Measurements from ENCODE around the gene ARFGAP3.

The ARFGAP3 gene, protein sequence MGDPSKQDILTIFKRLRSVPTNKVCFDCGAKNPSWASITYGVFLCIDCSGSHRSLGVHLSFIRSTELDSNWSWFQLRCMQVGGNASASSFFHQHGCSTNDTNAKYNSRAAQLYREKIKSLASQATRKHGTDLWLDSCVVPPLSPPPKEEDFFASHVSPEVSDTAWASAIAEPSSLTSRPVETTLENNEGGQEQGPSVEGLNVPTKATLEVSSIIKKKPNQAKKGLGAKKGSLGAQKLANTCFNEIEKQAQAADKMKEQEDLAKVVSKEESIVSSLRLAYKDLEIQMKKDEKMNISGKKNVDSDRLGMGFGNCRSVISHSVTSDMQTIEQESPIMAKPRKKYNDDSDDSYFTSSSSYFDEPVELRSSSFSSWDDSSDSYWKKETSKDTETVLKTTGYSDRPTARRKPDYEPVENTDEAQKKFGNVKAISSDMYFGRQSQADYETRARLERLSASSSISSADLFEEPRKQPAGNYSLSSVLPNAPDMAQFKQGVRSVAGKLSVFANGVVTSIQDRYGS

DNA sequence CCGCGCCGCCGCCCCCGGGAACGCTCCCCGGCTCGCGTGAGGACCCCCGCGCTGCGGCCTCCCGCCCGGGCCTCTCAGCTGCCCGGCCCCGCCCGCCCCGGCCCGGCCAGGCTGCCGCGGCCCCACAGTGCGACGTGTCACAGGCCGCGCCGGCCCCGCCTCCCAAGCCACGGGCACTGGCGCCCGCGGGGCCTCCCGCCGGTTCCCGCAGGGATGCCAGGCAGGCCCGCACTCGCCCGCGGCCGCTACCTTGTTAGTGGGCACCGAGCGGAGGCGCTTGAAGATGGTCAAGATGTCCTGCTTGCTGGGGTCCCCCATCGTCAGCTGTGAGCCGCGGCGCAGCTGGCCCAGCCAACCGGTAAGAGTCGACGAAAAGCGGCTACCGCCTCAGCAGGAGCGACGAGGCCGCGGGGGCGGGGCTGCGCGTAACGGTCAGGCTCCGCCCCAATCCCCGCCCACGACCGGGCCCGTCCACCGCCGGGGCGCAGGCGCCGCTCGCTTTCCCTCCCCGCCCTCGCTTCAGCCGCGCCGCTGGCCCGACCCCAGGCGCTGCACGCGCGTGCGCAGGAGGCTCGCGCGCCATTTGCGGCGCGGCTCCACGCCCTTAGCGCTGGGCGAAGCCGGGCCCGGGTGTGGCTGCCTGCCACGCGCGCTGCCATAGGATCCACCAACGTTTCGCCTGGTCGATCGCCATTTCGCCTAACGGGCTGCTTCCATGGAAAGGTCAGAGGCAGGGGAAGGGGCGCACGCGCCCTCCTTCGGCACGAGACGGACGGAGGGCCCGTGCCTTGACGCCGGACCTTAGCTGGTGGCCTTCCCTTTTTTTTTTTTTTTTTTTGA lies at the start of gene ARFGAP3:
ARFGAP3 (minus strand) TSS at position 409 of the 840 bp plus-strand sequence; CDS start at position 318, 91 bp downstream.
- DNase-seq, result peak; percentile 63

GRCh38 chr22:42905702-42906183 lies 48.7 kb upstream of the ARFGAP3 start:
- DNase-seq, result no peak

DNA sequence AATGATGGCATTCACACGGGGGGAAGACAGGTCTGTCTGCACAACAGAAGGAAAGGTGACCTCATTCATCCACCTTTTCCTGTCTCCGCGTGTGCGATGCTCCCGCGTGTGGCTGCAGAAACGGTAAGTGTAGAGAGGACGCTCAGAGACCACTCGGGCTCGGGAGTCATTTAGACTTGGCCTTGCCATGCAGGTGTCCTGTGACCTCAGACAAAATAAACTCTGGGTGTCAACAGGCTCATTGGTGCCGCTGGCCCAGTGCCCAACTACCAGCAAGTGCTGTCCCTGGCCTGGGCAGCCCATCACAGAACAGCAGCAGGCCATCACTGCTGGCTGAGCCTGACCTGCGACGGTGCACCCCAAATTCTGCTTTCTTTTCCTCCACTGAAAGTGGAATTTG lies 48.1 kb upstream of the ARFGAP3 start:
- no peak for DNase-seq

DNA sequence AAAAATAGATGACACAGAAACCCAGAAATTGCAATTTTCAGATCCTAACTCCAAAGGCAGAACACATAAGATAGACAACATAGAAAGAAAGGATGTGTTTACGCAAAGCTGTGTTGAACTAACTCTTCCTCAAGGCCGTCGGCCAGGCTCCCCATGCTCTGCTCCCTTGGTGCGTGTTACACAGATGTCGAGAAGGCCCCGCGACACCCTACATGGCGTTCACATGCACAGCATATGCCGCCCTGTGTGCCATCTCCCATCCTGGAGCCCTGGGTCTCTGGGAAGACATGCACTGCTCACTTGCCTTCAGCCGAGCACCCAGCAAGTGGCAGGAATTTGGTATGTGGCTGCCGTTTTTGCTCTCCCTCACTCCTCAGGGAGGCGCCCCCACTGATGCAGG lies 47.0 kb upstream of the ARFGAP3 start:
- DNase-seq, result no peak

- no peak for DNase-seq
These were observed 45.9 kb upstream of the ARFGAP3 start for GRCh38 chr22:42902875-42903510.

DNA sequence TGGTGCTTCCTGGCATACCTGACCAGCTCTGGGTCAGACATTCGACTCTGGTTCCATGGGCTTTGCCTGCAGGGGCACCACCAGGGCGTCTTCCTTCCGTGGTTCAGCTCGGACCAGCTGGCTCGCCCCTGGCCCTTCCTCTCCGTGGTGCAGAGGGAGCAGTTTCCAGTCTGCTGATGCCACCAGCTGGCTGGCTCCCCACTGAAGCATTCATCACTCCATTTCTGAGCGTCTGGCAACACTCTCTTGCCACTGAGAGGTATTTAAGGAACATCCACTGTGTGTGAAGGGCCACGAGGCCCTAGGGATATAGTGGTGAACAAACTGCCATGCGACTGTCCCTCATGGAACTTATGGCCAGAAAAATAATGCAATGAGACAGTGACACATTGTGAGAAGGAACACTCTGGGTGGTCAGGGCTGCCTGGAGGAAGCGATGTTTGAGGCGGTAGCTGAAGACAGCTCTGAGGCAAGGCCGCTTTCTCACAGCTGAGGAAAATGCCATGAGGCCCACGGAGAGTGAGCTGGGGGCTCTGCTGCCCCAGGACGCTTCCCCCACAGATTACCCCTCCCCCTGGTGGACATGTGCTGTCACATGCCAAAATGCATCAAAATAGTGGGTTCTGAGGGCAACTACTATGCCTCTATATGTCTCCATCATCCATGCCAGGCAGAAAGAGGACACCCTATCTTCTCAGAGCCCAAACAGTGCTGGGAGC lies 44.9 kb upstream of the ARFGAP3 start:
- no peak for DNase-seq

DNA sequence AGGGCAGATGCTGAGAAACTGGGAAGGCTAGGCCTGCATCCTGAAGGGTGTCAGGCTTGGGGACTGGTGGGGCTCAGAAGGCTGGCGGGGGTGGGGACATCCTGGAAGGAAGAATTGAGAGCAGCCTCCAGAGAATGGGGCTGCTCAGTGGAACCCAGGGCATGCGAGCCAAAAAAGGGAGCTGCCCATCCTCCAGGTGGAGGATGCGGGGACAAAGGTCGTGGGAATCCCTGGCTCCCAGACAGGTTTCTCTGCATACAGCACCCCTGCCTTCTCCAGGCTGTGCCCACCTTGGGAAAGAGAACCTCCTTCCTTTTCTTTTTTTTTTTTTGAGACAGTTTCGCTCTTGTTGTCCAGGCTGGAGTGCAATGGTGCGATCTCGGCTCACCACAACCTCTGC lies 40.9 kb upstream of the ARFGAP3 start:
- DNase-seq, result no peak

DNA sequence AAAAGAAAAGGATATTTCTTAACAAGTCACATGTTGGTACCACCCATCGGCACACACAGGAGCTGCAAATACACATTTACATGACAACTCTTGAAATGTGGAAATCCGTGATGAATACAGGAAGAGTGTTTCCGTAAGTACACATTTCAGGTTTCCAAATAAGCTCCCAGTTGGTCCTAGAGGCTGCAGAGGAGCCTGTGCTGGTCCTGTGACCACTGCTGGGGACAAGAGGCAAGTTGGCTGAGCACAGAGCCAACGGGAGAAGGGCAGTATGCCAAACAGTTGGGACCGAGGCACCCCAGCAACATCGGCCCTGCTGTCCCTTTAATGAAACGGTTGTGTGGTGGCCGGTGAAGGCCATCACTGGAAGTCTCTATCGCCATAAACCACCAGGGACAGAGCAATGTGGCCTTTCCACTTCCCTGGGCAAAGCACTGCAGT lies 38.5 kb upstream of the ARFGAP3 start:
- DNase-seq, result no peak

- DNase-seq, result no peak
These were observed 38.0 kb upstream of the ARFGAP3 start for GRCh38 chr22:42895087-42895486.

GRCh38 chr22:42893371-42894150 lies 36.5 kb upstream of the ARFGAP3 start:
- DNase-seq, result no peak

DNA sequence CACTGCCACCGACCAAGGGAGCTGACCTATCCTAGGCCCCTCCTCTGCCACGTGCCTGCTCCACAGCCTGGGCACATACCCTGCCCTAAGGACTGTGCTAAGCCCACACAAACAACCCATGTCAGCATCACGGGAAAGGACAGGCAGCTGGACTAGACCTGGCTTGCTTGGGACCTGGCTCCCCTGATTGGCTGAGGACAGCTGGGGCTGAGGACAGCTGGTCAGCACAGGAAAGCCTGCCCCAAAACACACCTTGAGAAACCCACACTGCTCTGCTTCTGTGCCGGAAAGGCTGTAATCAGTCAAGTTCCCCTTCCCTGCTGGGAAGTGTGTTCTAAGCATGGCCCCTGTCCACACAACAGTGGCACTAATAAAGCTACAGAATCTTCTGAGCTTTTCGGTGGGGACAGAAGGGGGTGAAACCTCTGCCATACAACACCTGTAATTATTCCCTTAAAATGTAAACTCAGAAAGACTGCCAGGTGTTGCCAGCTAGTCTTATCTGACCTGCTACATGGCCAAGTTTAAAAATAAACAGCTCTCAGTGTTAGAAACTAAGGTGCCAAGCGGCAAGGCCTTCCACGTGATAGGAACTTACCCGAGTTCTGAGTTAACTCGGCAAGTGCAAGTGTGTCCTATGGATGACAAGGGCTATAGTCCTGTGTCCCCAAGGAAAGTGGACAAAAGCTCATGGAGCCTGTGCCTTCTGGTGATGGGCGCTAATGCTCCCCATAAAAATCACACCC lies 35.7 kb upstream of the ARFGAP3 start:
- DNase-seq, result no peak

DNA sequence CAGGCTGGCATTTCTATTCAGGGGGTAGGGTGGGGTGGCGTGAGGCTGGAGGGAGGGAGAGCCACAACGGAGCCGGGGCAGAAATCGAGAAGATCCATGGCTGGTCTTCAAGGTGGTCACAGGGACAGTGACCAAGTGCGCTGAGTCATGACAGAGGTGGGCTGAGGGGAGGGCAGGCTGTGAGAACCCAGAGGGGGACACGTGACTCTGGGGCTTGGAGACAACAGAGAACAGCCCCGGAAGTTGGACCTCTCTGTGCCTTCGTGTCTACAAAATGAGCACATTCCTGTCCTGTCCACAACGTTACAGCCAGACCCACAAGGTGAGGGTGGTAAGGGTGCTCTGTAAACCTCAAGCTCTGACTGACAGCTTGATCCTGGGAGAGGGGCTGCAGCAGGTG lies 35.1 kb upstream of the ARFGAP3 start:
- DNase-seq, result no peak

- DNase-seq, result no peak
These were observed 34.6 kb upstream of the ARFGAP3 start for GRCh38 chr22:42891696-42892095.

DNA sequence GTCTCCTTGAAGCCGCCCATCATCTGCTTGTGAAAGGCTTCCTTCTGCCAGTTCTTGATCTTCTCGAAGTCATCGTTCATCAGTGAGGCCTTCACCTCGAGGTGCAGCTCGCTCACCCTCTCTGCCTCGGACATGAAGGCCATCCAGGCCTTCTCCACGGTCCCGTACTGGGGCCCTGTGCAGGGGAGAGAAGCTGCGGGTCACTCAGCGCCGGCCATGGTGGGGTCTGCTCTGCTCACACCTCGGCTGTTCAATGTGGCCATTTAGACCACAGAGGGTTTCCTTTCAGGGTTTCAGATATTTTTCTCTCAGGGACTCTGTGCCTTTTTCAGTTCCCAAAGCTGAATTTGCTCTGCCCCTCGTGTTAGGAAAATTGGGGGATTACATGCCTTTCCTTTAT lies 33.9 kb upstream of the ARFGAP3 start:
- DNase-seq, result no peak

- no peak for DNase-seq
These were observed 32.2 kb upstream of the ARFGAP3 start for GRCh38 chr22:42889304-42889703.

DNA sequence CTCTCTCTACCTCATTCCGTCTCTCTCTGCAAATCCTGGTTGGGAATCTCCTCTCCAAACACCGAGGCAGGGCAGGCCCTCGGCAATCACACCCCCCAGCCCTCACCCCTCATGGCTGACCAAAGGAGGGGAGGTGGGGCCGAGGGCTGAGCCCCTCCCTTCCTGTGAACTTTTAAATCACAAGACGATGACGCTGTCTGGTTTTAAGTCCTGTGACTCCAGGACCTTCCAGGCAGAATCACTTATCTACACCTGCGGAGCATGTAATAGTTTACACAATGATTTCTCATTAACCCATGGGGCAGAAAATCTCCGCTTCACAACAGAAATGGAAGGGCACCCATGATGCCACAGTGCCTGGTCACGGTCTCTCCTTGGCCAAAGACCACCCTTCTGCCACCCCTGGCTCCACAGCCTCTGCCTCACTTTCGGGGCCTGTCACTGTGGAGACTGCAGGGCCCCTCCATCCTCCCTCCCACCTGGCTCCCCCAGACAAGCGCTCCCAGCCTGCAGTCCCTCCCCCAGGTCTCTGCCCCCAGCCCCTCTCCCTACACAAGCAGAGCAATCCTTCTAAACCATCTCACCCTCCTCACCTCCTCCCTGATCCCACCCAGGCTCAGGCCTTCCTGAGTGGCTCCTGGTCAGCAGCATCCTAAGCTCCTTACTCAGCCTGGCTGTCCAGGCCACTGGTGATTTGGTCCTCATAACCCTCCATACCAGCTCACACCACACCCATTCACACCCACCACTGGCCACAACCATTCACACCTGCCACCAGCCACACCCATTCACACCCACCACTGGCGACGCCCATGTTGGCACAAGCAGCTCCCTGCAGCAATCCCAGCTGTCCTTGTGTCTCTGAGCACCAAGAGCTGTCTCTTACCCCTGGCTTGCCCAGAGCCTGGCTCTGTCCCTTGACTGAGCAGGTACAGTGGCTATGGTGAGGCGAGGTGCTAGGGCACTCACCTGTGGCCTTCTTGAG lies 30.7 kb upstream of the ARFGAP3 start:
- DNase-seq, result no peak

DNA sequence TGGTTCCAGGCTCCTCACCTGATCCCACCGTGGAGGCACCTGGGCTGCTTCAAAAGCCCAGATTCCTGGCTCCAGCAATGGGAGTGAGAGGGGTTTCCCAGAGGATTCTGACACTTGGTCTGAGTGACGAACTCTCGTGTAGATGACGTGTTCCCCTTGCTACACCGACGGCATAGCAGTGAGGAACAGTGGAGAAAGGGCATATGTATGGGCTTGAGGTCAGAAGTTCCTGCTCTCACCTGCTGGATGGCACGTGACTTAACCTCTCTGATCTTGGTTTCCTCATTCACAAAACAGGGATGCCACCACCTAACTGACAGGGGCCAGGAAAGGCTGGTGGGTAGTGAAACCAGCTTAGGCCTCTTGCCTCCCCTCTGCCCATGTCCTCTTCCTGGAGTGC lies 30.0 kb upstream of the ARFGAP3 start:
- no peak for DNase-seq

DNA sequence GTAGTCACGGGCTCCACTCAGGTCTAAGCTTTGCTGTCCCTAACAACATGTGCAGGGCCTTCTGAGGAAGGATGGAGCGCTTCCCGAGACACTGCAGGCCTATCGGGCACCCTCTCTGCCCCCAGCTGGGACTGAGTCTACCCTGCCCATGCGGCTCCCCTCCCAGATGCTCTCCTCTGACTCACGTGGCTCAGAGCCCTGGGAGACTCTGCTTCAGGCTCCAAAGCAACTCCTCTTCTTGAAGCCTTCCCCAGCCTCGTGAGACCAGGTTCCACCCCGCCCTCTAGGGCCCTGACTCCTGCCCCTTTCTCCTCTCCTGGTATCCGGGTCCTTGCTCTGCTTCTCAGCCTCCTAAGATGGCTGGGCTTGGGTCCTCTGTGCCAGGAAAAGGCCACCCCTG lies 28.4 kb upstream of the ARFGAP3 start:
- no peak for DNase-seq

DNA sequence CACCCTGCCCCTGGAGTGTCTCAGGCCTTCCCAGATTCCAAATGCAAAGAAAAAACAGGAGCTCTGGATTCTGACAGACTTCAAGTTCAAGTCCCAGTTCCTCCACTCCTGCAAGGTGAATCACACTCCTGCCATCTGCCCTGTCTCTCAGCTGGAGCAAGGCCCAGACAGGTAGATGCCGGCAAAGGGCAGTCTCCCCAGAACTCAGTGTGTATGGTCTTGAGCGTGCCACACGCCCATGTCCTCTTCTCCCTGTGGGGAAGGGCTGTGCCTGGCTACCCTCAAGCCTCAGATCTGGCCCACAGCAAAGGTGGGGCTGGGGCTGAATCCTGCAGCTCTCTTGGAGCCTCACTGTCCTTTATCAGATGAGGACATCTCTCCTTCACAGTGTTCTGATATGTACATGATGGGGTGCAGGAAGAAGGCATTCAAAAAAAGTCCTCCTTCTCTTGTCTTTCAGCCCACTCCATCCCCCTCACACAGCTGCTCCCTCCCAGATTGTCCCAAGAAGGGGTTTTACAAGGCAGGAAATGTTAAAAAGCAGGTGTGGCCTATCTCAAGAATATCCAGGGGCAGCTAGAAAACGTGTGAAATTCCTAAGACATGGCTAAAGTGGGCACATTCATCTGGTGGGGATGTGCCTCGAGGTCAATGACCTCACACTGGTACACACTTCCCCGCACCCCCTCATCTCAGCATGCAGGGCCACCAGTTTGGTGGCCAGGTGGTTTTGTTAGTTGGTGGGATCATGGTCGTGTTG lies 27.7 kb upstream of the ARFGAP3 start:
- DNase-seq, result no peak
